GM21528 (cell line): ENCODE measurements around the gene CAT.

Experiments
- ATAC-seq: cut with Tn5 transposase; IDR thresholded peaks from one replicate; pipeline ENCODE4 v1.9.1; 2021; ENCODE audit warnings: mild to moderate bottlenecking, moderate library complexity; ENCODE audit not compliant: unreplicated experiment, low FRiP score

Gene CAT

DNA sequence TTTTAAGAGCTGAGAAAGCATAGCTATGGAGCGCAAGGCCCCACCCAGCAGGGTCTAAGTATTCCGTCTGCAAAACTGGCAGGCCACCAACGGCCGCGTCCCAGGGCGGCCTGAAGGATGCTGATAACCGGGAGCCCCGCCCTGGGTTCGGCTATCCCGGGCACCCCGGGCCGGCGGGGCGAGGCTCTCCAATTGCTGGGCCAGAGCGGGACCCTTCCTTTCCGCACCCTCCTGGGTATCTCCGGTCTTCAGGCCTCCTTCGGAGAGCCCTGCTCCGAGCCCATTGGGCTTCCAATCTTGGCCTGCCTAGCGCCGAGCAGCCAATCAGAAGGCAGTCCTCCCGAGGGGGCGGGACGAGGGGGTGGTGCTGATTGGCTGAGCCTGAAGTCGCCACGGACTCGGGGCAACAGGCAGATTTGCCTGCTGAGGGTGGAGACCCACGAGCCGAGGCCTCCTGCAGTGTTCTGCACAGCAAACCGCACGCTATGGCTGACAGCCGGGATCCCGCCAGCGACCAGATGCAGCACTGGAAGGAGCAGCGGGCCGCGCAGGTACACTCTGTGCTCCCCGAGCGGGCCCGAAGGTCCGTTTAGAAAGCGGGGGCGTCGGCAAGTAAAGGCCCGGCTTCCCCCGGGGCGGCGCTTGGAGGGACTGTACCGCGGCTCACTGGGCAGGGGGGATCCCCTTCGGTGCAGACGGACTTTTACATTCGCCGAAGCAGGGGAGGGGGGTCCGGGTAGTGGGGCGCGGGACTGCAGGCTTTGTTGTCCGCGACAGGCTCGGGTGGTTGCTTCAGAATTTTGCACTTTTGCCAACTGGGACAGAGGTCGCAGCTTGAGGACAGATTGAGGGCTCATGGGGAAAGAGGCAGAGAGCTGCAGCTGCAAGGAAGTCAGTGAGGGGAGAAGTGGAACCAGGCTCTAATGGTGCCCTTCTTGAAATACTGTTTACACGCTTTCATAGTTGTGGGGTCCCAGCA lies at the start of gene CAT:
Gene CAT, plus strand, starts transcription at position 406 of the 979 bp plus-strand sequence. Its CDS starts 80 bp downstream, at position 486.
- peak; percentile 97 for ATAC-seq

DNA sequence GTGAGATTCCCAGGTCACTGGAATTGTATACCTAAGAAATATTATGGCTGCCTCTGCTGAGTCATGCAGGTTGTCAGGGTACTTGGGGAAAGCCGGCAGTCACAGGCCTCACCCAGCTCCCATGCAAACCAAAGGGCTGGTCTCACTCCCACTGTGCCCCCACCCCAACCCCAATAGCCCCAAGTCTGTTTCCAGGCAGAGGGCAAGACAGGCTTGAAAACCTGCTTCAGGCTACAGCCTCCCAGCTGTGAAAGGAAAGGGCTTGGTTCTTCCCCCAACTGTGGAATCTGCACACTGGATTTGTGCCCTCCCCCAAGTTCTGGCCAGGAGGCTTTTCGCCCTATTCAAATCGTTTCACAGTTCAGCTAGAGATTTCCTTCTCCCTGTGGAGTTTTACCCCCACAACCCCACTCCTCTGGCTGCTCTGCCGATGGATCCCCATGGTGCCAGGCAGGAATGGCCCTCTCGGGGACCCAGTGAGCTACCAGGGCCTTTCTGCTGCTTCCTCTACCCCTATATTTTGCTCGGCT lies 43.9 kb upstream of the CAT start:
- no peak for ATAC-seq

DNA sequence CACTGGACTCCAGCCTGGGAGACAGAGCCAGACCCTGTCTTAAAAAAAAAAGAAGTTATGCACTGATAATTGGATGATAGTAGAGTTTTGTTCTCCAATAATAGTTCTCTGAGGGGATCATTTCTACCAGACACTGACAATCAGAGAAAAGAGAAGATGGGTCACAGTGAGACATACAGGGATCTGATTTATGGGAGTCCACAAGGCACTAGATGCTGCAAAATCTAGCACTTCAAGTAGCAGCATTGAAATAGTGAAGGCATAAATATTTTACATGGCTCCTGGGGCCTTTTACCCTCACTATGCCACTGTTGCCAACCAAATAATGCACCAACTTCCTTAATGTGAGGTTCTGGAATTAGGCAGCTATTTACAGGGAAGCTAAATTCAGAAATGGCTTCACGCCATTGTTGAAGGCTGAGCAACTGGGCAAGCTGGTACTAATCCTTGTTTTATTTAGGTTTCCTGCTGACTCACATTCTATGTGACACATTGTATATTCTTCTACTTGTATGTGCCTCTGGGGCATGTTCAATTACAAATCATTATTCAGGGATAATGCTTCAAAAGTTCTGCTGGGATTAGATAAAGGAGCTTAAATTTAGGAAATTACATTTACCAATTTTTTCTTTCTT lies 42.7 kb upstream of the CAT start:
- no peak for ATAC-seq

DNA sequence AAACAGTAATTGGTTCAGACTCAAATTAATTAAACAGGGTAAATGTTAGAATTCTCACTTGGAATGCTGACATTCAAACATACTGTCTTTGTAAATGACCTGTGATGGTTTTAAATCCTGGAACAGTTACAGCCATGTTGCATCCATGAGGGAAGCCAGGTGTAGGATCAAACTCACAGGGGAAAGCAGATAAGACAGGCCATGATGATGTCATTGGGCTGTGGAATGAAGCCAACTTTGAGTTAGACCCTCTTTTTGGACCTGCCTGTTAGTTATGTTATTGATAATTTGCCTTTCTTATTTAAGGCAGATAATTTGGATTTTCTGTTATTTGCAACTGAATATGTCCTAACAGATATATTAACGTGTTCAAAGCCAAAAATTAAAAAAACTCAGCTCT lies 41.6 kb upstream of the CAT start:
- no peak for ATAC-seq

DNA sequence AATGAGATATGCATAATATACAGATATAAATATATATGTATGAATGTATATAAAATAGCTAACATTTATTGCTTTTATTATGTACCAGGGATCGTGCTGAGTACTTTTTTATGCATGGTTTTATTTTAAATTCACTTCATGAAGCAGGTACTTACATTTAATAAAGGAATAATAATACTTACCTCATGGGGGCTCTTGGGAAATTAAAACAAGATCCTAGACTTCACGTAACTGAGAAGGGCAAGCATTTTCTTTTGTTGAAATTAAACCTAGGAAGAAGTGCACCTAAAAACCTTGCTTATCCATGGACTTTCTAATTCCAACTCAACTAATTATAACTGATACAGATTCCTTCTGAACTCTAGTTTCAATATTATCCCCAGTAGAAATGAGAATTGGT lies 40.9 kb upstream of the CAT start:
- ATAC-seq = no peak

DNA sequence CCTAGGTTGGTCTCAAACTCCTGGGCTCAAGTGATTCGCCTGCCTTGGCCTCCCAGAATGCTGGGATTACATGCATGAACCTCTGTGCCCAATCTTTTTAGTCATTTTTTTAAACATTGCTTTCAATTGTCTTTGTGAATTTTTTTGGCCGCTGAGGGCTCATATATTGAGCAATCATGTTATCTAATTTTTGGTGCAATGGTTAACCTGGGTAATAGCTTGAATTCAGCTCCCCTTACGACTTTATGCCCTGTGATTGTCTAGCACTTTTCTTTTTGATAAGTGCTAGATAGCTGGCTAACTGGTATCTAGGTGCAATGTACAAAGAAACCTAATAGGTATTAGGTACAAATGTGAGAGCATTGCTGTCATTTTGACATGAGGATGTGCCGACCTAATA lies 35.3 kb upstream of the CAT start:
- no peak for ATAC-seq

DNA sequence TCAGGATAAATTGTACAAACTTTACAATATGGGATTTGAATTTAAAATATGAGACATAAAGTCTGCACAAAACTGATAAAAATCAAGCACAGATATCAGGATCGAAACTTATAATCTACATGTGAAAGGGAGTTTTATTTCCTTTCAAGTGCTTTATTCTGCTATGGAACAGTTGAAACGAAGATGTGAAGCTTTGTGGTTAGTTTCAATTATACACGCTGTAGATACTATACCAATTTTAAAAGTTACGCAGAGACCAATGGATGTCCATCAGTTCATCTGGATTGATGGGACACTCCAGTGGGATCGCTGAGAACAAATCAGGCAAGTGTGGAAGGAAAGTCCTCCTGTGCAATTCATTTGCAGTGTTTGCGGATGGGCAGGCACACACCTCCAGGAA lies 34.5 kb upstream of the CAT start:
- no peak for ATAC-seq

DNA sequence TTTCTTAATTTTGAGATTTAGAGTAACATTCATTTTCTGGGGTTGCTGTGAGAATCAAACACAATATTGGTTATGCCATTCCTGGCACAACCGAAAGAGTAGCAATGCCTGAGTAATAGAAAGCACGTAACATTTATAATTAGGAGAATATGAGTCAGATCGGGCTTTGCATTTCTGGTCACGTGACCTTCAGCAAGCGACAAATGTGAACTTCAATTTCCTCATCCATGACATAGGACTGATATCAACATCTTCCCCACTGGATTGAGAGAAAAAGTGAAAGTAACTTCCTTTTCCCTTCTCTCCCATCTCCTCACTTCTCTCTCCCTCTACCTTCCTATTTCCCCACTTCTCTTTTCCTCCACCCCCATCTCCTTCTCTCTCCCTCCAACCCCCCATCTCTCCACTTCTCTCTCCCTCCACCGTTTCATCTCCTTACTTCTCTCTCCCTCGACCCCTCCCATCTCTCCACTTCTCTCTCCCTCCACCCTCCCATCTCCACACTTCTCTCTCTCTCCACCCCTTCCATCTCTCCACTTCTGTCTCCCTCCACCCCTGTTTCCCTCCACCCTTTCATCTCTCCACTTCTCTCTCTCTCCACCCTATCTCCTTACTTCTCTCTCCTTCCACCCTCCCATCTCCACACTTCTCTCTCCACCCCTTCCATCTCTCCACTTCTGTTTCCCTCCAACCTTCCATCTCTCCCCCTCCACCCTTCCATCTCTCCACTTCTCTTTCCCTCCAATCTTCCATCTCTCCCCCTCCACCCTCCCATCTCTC lies 33.5 kb upstream of the CAT start:
- ATAC-seq = no peak

DNA sequence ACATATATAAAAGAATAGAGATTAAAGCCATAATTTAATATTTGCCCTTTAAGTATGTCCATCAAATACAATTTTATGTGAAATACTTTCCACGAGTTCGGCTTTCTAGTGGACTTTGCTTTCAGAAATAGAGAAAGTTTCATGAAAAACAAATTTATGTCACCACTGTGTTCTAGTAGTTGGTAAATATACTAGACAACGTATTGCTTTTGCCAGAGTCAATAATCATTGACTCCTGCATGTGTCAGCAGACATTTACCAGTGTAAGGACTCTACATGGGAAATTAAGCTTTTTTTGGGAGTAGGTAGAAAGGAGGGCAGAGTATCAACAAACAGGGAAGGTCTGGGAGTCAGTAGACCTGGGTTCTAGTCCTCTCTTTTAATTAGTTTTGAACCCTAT lies 32.3 kb upstream of the CAT start:
- ATAC-seq = no peak

DNA sequence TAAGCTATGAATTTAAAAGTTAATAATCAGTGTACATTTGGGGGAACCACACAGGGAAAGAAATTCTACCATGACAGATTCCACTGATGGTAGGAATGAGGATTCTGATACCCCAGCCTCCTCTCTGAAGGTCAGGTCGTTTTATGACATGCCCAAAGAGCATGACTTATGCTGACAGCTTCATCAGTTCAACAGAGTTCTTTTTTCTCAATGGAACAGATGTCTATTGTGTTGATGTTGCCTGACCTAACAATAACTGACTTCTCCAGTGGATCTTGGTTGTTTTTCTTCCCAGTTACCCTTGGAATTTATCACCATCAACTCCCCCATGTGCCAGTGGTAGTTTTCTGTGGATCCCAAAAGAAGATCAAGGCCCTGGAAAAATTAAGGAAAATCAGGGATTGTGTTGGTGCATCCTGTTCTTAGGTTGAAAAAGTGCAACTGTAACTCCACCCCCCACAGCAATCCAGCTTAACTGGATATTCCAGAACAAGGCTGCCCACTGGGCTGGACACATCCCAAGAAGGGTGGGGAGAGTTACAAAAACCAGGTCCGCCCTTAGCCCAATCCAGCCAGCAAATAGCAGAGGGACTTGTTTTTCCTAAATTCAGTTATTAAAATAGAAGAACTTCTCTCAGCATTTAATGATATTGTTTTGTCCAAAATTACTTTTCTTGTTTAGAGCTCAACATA lies 31.5 kb upstream of the CAT start:
- no peak for ATAC-seq

DNA sequence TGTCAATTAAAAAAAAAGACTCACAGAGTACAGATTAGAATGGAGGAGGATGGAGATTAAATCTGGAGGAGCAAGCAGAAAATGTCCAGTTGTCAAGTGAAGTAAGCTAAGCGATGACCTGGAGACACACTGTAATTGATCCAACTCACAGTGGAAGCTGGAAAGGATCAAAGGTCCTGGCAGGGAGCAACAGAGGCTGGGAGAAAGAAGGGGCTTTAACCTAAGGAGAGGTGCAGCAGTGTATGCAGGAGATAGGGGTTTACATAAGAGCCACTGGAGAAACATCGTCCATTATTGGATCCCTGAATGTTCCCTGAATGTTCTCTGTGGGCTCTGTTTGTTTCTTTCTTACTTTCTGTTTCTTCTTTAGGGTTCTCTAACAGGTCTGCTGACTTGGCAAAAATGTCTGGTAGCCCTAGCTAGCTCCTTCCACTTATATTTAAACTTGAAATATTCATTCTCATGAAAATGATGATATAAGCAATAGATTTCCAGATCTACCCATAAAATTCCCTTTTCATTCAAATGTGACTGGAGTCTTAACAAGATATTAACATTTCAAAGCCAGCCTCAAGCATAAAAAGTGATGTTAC lies 30.1 kb upstream of the CAT start:
- ATAC-seq = no peak

DNA sequence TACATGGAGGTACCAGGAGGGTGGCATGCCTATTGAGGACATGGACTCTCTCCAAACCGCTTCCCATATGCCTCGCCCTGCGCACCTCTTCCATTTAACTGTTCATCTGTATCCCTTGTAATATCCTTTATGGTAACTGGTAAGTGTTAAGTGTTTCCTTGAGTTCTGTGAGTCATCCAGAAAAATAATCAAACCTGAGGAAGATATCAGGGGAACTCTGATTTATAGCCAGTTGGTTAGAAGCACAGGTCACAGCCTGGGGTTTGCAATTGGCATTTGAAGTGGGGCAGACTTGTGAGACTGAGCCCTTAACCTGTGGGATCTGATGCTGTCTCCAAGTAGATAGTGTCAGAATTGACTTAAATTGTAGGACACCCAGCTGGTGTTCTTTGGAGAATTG lies 27.6 kb upstream of the CAT start:
- ATAC-seq = no peak

DNA sequence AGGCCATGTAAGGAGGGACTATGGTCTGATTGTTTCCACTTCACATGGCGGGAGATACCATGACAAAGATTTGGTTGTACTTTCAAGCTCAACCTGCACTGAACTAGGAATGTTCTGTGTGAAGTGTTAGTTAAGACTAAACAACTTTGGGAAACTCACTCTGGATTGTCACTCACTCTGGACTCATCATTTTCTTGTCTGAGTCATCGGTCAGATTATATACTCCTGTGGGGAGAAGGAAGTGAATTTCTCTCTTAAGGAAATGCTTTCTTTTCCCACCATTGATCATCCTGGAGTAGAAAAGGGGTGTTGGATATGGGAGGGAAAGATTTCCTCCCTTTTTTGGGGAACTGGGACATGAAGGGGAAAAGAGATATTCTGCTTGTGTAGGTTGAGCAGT lies 26.9 kb upstream of the CAT start:
- ATAC-seq = no peak

DNA sequence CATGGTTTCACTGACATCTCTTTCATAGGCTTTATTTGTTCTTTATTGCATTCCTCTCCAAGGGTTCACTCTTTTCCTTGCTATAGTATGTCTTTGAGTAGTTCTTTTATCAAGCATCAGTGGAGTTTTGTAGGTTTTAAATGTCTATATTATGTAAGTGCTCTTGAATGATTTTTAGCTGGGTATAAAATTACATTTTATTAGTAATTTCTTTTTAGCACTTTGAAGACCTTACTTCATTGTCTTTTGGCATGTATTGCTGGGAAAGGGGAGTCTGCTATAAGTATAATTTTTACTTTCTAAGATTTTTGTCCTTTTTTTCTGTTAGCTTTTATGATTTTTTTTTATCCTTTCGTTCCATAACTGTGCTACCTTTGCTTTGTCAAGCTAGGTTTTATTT lies 25.5 kb upstream of the CAT start:
- ATAC-seq = no peak

DNA sequence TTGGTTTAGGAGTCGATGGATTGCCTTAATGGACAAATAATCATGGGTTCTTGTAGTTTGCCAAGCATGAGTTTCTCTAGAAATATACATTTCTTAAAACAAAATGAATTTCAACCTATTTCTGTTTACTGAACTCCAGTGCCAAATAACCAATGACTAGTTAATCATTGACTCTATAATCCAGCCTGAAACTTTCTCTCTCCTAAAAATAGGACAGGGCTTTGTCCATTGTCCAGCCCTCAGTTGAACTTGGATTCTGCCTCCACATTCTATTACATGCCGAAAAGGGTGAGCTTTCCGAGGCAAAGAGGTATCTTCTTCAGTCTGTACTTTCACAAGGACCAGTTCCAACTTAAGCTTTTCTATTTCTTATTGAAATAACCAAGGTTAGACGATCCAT lies 23.2 kb upstream of the CAT start:
- no peak for ATAC-seq

DNA sequence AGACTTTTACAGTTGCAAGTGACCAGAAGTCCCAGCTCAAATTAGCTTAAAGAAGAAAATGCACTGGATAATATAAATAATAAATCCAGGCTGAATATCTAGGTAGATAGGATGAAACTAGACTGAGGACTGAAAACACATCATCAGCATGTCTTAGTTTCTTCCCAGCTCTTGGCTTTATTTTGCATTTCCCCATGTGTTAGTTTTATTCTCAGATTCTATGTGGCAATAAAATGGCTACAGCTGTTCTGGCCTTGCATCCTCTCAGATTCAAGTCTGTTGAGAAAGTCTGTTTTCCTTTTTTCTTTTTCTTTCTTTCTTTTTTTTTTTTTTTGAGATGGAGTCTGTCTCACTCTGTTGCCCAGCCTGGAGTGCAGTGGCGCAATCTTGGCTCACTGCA lies 22.6 kb upstream of the CAT start:
- no peak for ATAC-seq

DNA sequence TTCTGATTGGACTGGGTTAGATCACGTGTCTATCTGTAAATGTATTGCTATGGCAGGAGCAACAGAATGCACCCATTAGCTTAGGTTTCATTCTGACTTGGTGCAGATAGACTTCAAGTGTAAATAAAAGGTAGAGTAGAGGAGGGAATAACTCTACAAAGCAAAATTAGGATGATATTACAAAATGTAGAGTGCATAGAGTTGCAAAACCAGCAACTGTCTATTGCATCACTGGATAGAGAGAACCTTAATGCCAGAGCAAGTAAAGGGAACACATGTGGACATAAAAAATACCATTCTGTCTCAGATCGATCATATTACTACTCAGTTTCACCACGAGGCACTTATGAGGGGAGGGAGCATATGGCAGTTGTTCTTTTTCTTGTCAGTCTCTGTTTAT lies 22.0 kb upstream of the CAT start:
- ATAC-seq = no peak

DNA sequence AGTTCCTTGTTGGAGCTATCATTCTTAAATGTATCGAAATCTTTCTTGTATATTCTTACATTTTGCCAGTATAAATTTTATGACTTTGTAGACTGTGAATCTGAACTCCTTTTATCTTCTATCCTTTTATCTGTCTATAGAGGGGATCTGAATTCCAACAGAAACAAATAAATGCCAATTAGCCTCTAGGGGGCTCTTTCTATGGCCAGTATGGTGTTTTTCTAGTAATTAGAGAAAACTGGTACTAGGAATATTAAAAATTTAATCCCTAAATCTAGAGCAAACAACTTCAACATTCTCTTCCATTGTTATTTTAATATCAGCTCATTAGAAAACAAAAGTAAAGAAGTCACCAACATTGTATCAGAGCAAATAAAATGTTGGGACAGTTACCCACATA lies 21.5 kb upstream of the CAT start:
- no peak for ATAC-seq

DNA sequence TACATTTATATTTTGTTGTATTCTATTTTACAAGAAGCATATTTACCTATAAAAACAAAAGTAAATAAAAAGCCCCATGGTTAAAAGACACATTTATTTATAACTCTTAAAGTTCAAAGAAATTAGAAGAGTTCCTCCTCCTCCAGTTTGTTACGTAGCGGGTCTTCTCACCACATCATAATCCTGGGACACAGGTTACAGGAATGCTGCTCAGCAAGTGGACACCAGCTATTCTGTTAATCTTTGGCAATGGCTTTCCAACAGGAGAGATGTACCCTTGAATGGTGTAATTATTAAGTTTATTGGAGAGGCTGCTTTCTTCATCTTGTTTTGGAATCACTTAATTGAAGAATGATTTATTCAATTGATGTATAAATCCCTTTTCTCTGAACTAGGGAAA lies 19.6 kb upstream of the CAT start:
- ATAC-seq = no peak

DNA sequence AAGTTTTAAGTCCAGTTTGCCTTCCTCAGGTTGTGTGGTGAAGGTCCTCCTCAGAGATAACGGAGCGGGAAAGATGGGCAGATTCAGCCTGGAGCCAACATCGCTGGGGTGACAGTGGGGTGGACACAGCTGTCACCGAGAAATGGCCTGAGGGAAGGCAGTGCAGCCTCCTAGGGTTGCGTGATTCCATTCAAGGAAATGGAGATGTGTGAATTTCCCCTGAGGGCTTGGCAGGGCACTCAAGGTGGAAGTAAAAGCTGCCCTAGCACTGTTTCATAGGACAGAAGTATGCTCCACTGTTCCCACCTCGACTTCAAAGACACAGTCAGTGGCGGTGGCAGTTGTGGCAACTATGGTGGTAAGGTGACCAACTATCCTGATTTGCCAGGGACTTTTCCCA lies 15.4 kb upstream of the CAT start:
- ATAC-seq = no peak
